HEK293 (cell line): ENCODE measurements around the gene SCN1A.

Source experiments
- YY2 ChIP-seq: fragments of 450-650 bp; formaldehyde crosslinking; IDR thresholded peaks from 2 replicates; pipeline ENCODE4 v1.5.1; 2016; ENCODE audit warnings: missing biosample characterization, missing genetic modification characterization
- ZNF830 ChIP-seq: fragments of 450-650 bp; IDR thresholded peaks from 2 replicates; pipeline ENCODE4 v1.5.0; 2018; ENCODE audit warnings: missing biosample characterization, missing genetic modification characterization, low read depth, mild to moderate bottlenecking, moderate library complexity
- TF ChIP-seq, protein P1 (sequence below): fragments of 450-650 bp; formaldehyde crosslinking; IDR thresholded peaks from 2 replicates; pipeline ENCODE4 v1.5.1; 2016; ENCODE audit warnings: missing biosample characterization, missing genetic modification characterization
- TF ChIP-seq, protein P2 (sequence below): fragments of 450-650 bp; formaldehyde crosslinking; IDR thresholded peaks from 2 replicates; pipeline ENCODE4 v1.5.1; 2016; ENCODE audit warnings: missing biosample characterization, missing genetic modification characterization

DNA sequence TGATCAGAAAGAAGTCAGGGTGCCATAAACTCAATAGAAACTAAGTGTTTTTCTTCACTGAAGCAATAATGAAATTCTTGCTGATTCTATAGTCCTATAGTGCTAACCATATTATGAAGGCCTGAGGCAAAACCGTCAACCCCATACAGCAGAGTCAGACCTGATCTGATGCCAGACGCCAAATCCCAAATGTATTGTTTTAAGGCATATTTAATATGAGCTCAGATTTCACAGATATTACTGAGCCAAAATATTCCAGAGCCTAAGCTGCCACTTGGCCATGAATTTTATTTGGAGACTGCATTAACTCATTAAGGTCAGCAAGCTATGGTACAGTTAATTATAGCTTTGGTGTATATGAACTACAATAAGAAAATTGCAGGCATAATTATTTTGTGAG, 53.4 kb downstream of the SCN1A start:
- TF ChIP-seq, protein P1, sequence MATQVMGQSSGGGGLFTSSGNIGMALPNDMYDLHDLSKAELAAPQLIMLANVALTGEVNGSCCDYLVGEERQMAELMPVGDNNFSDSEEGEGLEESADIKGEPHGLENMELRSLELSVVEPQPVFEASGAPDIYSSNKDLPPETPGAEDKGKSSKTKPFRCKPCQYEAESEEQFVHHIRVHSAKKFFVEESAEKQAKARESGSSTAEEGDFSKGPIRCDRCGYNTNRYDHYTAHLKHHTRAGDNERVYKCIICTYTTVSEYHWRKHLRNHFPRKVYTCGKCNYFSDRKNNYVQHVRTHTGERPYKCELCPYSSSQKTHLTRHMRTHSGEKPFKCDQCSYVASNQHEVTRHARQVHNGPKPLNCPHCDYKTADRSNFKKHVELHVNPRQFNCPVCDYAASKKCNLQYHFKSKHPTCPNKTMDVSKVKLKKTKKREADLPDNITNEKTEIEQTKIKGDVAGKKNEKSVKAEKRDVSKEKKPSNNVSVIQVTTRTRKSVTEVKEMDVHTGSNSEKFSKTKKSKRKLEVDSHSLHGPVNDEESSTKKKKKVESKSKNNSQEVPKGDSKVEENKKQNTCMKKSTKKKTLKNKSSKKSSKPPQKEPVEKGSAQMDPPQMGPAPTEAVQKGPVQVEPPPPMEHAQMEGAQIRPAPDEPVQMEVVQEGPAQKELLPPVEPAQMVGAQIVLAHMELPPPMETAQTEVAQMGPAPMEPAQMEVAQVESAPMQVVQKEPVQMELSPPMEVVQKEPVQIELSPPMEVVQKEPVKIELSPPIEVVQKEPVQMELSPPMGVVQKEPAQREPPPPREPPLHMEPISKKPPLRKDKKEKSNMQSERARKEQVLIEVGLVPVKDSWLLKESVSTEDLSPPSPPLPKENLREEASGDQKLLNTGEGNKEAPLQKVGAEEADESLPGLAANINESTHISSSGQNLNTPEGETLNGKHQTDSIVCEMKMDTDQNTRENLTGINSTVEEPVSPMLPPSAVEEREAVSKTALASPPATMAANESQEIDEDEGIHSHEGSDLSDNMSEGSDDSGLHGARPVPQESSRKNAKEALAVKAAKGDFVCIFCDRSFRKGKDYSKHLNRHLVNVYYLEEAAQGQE (tag by site-specific recombination) = no peak
- TF ChIP-seq, protein P2, sequence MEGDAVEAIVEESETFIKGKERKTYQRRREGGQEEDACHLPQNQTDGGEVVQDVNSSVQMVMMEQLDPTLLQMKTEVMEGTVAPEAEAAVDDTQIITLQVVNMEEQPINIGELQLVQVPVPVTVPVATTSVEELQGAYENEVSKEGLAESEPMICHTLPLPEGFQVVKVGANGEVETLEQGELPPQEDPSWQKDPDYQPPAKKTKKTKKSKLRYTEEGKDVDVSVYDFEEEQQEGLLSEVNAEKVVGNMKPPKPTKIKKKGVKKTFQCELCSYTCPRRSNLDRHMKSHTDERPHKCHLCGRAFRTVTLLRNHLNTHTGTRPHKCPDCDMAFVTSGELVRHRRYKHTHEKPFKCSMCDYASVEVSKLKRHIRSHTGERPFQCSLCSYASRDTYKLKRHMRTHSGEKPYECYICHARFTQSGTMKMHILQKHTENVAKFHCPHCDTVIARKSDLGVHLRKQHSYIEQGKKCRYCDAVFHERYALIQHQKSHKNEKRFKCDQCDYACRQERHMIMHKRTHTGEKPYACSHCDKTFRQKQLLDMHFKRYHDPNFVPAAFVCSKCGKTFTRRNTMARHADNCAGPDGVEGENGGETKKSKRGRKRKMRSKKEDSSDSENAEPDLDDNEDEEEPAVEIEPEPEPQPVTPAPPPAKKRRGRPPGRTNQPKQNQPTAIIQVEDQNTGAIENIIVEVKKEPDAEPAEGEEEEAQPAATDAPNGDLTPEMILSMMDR (tag by site-specific recombination) = no peak
- TF ChIP-seq ZNF830 (no peak), YY2 (no peak)
